Body of pancreas (tissue), 4 donors: Measurements from ENCODE around the gene EEFSEC. TPM values are rescaled to one million over a fixed set of nuclear protein-coding genes. Genes with fewer than 3 reads are reported as not detected.

Experiments used
- ATAC-seq: fragments of 150-250 bp; one replicate; pipeline ENCODE4 v1.9.1; 2016
- DNase-seq, 4 donors: peaks; one replicate each; pipeline ENCODE4 v3.0.0-alpha.2; 2019
- H3K27ac ChIP-seq, 4 donors: fragments of 200-600 bp; sonication (generic); 1 replicate in 3 of 4; 2 replicates in 1 of 4; pipeline versions ENCODE4 v1.5.1 to v1.6.1; 2016 to 2019; ENCODE audit warnings: mild to moderate bottlenecking in 1 of 4, mixed read lengths in 1 of 4, moderate library complexity in 1 of 4
- H3K27me3 ChIP-seq, 2 donors: fragments of 200-600 bp; sonication (generic); one replicate each; pipeline ENCODE4 v1.6.0; 2016; ENCODE audit warnings: mild to moderate bottlenecking in 1 of 2
- H3K36me3 ChIP-seq, 2 donors: fragments of 200-600 bp; sonication (generic); replicated peaks in 1 of 2; 2 replicates each; pipeline ENCODE4 v1.5.1; 2016; ENCODE audit warnings: low read depth in 2 of 2; ENCODE audit not compliant: insufficient read depth in 1 of 2
- H3K4me1 ChIP-seq: fragments of 200-600 bp; sonication (generic); one replicate; pipeline ENCODE4 v1.6.0; 2016
- H3K4me3 ChIP-seq, 2 donors: fragments of 200-600 bp; sonication (generic); 1 replicate in 1 of 2; 2 replicates in 1 of 2; pipeline ENCODE4 v1.5.1; 2016 to 2019
- H3K9me3 ChIP-seq, 3 donors: fragments of 200-600 bp; sonication (generic); 1 replicate in 2 of 3; 2 replicates in 1 of 3; pipeline ENCODE4 v1.5.1; 2016
- POLR2A ChIP-seq, 3 donors: fragments of 450-650 bp; IDR thresholded peaks; one replicate each; pipeline ENCODE4 v1.6.1; 2016; ENCODE audit warnings: antibody characterized with exemption in 3 of 3, mild to moderate bottlenecking in 2 of 3
- WGBS, 2 donors: methylation state at CpG; one replicate each; pipeline ENCODE4 v1.1.5; 2017; 5-methylcytosine and 5-hydroxymethylcytosine counted together
- intact Hi-C: fragments of 100-400 bp; cut with DNase I; formaldehyde crosslinking; loops from one replicate; pipeline ENCODE4 v1.15.1; 2023
- total RNA-seq, 2 donors: library from RNA; depleted of rRNA; stranded (reverse); fragments of >200 nt; gene quantifications; one replicate each; pipeline ENCODE4 v1.1.0, GENCODE V29; 2016
- TF ChIP-seq, protein P1 (sequence below), 7 experiments: fragments of 450-650 bp in 4 of 7; fragments of 200-600 bp in 3 of 7; sonication (generic) in 3 of 7; IDR thresholded peaks; one replicate each; pipeline ENCODE4 v1.5.1; 2016 to 2019; ENCODE audit warnings: antibody characterized with exemption in 7 of 7

The EEFSEC gene
- total RNA-seq, 2 donors from 2014 or later, result 8.6 to 33.0 TPM

DNA sequence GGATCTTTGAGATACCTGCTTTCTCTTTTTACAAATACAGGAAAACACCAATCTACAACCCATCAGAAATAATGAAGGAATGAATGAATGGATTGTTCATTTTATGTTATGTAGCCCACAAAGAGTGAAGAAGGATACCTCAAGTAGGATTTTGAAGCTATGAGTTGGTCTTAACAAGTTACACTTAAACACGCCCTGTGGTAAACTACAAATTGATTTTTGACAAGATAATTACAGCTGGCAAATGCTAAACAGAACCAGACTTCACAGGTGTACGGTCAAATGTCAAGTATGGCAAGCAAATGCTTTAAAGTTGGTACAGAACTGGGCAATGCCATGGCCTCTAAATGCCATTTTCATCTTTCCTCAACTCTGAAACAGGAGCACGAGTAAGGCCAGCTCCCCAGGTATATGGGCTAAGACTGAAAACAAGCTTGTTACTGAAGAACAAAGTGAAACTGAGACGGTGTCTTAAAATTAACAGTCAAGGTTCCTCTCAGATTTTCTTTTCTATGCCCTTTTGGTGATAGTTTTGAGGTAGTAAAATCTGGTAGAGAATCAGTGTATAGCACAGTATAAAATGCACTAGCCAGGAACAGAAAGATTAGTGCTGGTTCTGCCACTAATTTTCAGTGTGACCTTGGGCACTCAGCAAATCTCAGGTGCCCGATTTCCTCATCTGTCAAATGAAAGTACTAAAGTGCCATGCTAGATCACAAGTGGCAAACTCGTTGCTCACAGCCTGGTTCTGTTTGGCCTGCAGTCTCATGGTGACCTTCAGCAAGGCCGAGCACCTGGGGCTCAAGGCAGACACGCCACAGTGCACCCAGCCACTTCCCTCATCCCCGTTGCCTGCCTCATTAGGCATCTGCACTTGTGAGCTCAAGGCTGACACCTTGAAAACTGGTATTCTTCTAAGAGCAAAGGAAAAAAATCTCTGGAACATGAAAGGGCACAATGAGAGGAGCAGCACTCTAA, 39.2 kb upstream of the EEFSEC start:
- Histone ChIP-seq H3K36me3 (no peaks in the 10 kb centered on the region), H3K9me3 (no peaks in the 10 kb centered on the region), H3K4me3 (no peak overlapping the region), H3K27me3 (no peaks in the 10 kb centered on the region), H3K4me1 (peaks cover 11% of the 10 kb centered on the region), H3K27ac (peak overlapping the region; percentile 43 to 68 (median 54))
- peak; percentile 51 to 79 (median 72) for DNase-seq
- TF ChIP-seq, protein P1, sequence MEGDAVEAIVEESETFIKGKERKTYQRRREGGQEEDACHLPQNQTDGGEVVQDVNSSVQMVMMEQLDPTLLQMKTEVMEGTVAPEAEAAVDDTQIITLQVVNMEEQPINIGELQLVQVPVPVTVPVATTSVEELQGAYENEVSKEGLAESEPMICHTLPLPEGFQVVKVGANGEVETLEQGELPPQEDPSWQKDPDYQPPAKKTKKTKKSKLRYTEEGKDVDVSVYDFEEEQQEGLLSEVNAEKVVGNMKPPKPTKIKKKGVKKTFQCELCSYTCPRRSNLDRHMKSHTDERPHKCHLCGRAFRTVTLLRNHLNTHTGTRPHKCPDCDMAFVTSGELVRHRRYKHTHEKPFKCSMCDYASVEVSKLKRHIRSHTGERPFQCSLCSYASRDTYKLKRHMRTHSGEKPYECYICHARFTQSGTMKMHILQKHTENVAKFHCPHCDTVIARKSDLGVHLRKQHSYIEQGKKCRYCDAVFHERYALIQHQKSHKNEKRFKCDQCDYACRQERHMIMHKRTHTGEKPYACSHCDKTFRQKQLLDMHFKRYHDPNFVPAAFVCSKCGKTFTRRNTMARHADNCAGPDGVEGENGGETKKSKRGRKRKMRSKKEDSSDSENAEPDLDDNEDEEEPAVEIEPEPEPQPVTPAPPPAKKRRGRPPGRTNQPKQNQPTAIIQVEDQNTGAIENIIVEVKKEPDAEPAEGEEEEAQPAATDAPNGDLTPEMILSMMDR (IDR thresholded peaks at IDR 0.05), result no peak
- TF ChIP-seq POLR2A (IDR thresholded peaks at IDR 0.05), result no peak
- peak; percentile 86 for ATAC-seq
- WGBS, 2 donors, result 46 to 54% methylated on average over 7 to 9 of the region's 9 CpGs
- intact Hi-C loops, result no loop called here

DNA sequence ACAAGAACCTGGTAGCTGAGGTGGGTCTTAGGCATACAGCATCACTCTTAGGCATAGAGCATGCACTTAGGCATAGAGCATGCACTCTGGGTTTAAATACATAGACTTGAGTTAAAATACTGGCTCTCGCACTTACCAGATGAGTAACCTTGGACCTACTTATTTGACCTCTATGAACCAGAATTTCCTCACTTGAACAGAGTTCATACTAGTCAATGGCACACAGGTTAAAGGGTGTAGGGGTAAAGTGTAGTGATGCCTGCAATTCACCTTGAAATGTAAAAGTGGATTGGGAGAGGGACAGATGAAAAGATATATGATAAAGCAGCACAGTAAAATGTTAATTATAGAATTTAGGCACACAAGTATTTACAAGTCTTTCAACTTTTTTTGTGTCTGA, 31.3 kb upstream of the EEFSEC start:
- intact Hi-C loops, result no loop called here
- TF ChIP-seq, protein P1 (IDR thresholded peaks at IDR 0.05), result no peak
- no peak for TF ChIP-seq POLR2A (IDR thresholded peaks at IDR 0.05)
- no peaks in the 10 kb centered on the region for H3K36me3 ChIP-seq
- H3K4me1 ChIP-seq, result peaks cover 17% of the 10 kb centered on the region
- H3K4me3 ChIP-seq, result no peak overlapping the region
- ATAC-seq (no peak), DNase-seq (no peak)
- no peaks in the 10 kb centered on the region for H3K9me3 ChIP-seq
- 77 to 91% methylated on average over 1 of the region's 1 CpG for WGBS, 2 donors
- H3K27ac ChIP-seq, result no peak overlapping the region
- H3K27me3 ChIP-seq, result no peaks in the 10 kb centered on the region

DNA sequence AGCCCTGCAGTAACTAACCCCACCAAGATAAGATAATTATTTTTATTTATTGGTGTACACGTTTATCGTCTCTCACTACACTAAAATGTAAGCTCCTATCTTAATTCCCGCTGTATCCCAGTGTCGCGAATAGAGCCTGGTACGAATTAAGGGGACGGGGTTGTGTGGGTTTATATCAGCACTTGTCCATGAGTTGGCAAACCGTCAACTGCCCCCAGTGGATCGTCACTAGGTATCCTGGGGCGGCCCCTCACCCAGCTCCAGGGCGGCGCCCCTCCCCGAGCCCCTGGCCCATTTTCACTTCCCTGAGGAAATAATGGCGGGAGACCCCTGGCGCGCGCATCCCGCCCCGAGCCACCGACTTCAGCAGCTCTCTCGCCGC, 30.1 kb upstream of the EEFSEC start:
- ATAC-seq (no peak), DNase-seq (peak in 1 of 4 donors; percentile 32)
- WGBS, 2 donors, result 0 to 2% methylated on average over 7 to 22 of the region's 22 CpGs
- Histone ChIP-seq H3K27me3 (no peaks in the 10 kb centered on the region), H3K4me1 (peaks cover 17% of the 10 kb centered on the region), H3K27ac (peak overlapping the region in 3 of 4 donors; percentile 1 to 79 (median 72)), H3K9me3 (no peaks in the 10 kb centered on the region), H3K36me3 (no peaks in the 10 kb centered on the region), H3K4me3 (peak overlapping the region; percentile 96 to 99)
- intact Hi-C loops, result no loop called here
- no peak for TF ChIP-seq POLR2A (IDR thresholded peaks at IDR 0.05)
- TF ChIP-seq, protein P1 (IDR thresholded peaks at IDR 0.05), result no peak

DNA sequence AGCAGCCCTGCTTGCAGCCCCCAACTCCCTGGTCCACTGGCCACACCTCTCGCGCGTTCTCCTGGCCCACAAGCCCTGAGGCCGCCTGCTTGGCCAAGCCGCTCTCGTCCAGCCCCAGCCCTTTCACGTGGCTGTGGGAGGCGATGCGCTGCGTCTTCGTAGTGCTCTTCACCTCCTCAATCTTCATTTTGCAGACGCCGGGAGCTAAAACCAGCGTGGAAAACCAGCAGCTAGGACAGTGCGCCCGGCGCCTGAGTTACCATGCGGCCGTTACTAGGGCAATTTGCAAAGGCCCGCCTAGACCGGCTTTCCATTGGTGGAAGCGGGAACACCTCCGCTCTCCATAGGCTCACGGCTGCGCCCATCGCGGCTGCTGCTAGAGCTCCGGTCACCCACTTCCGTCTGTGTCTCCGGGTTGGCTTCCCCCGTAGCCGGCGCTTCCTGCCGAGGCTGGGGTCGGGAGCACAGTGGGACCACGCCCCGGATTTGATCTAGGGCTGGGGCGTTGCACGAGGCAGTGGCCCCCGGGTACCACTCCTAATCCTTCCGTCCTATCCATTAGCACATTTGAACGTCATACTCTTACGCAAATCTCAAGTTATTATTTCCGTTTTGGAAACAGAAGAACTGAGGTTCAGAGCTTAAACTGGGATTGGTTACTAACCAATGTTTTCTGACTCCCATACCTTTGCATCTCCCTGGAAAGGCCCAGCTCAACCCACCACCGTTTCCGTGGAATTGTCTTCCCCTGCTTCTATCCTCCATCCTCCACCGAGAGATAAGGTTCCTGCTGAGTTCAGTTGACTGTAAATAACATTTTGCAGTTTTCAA, 29.5 kb upstream of the EEFSEC start, which contains the start of gene RUVBL1:
Gene RUVBL1 (minus strand): TSS at position 275 of the 831 bp plus-strand sequence. CDS start 88 bp downstream, at position 187.
- intact Hi-C loops, result no loop called here
- no peaks in the 10 kb centered on the region for H3K9me3 ChIP-seq
- H3K27me3 ChIP-seq, result no peaks in the 10 kb centered on the region
- H3K4me3 ChIP-seq, result peak within 1 kb of the TSS; percentile 96 to 99
- DNase-seq, result peak; percentile 97 to 98 (median 97)
- TF ChIP-seq, protein P1 (IDR thresholded peaks at IDR 0.05), result peak in 1 of 7 experiments; percentile 6
- TF ChIP-seq POLR2A (IDR thresholded peaks at IDR 0.05), result peak in 2 of 3 donors; percentile 58 to 65
- peak within 1 kb of the TSS; percentile 45 to 79 (median 62) for H3K27ac ChIP-seq
- 3 to 5% methylated on average over 20 to 44 of the region's 47 CpGs for WGBS, 2 donors
- ATAC-seq, result peak; percentile 100
- H3K36me3 ChIP-seq, result no peaks in the 10 kb centered on the region
- peaks cover 17% of the 10 kb centered on the region for H3K4me1 ChIP-seq
